ENCODE data around the gene PATJ. TPM values are rescaled to one million over a fixed set of nuclear protein-coding genes. Genes with fewer than 3 reads are reported as not detected.
A peak's percentile ranks its signal among the peaks of the same experiment; 100 is the strongest.

PATJ gene
- total RNA-seq, 1 experiment from 2014 or later = 28.7 TPM

- H4K20me1 ChIP-seq (ENCODE audit: low read length) = no peaks in the 10 kb centered on the region
- H3K27ac ChIP-seq (ENCODE audit: low read length) = peak overlapping the region; percentile 64
- BruUV-seq (replicated peaks) = no TSS peak
- DNase-seq = peak; percentile 21
- ChIA-PET CTCF (no interaction called here), POLR2A (ENCODE audit: unreplicated experiment) (no interaction called here)
- H3K9me3 ChIP-seq (ENCODE audit: low read length) = no peaks in the 10 kb centered on the region
- no peak overlapping the region for H3K9ac ChIP-seq (ENCODE audit: low read length)
- H3K36me3 ChIP-seq (ENCODE audit: low read depth, low read length) = 0 out of 2 replicates have a peak, but pooled peaks cover 2% of the 10 kb centered on the region
- H3F3A ChIP-seq (ENCODE audit: low read length, unreplicated experiment) = no peaks in the 10 kb centered on the region
- TF ChIP-seq EZH2 (IDR thresholded peaks at IDR 0.05; ENCODE audit: low read length, unreplicated experiment) (no peak), EZH2phosphoT487 (IDR thresholded peaks at IDR 0.05; ENCODE audit: borderline replicate concordance, low read length) (no peak), CTCF (conservative IDR thresholded peaks at IDR 0.05; ENCODE audit: low read depth, low read length) (no peak)
- H3K4me2 ChIP-seq (ENCODE audit: low read length) = peak overlapping the region; percentile 9
- no peak overlapping the region for H3K4me3 ChIP-seq (ENCODE audit: low read length)
- no peak overlapping the region for H2AFZ ChIP-seq (ENCODE audit: low read length)
- H3K4me1 ChIP-seq (ENCODE audit: insufficient read depth, low read length) = peaks cover 10% of the 10 kb centered on the region
- peak; percentile 20; the same call in 1 of the 2 replicates for ATAC-seq
- intact Hi-C loops (cut with micrococcal nuclease) = loop anchor here (1.0 kb wide), 1 partner anchor 29 kb away; the partner anchor contains the start of gene TM2D1
- H3K9me2 ChIP-seq (replicated peaks; ENCODE audit: low read length) = no peaks in the 10 kb centered on the region
- H3K27me3 ChIP-seq (ENCODE audit: low read length) = no peaks in the 10 kb centered on the region
- peaks cover 75% of the 10 kb centered on the region for H3K79me2 ChIP-seq (ENCODE audit: low read length)
Observed at GRCh38 chr1:61753998-61754508, 11.8 kb downstream of the PATJ start.

- no peak overlapping the region for H3K9ac ChIP-seq (ENCODE audit: low read length)
- POLR2A ChIA-PET (ENCODE audit: unreplicated experiment) = no interaction called here
- H3K79me2 ChIP-seq (ENCODE audit: low read length) = peaks cover 73% of the 10 kb centered on the region
- H3K4me3 ChIP-seq (ENCODE audit: low read length) = no peak overlapping the region
- peak; percentile 95 for ATAC-seq
- H3K36me3 ChIP-seq (ENCODE audit: low read depth, low read length) = 0 out of 2 replicates have a peak, but pooled peaks cover 2% of the 10 kb centered on the region
- no peaks in the 10 kb centered on the region for H4K20me1 ChIP-seq (ENCODE audit: low read length)
- H3K27ac ChIP-seq (ENCODE audit: low read length) = peak overlapping the region; percentile 64
- H3K27me3 ChIP-seq (ENCODE audit: low read length) = no peaks in the 10 kb centered on the region
- BruUV-seq (replicated peaks) = no TSS peak
- H3F3A ChIP-seq (ENCODE audit: low read length, unreplicated experiment) = no peaks in the 10 kb centered on the region
- peaks cover 10% of the 10 kb centered on the region for H3K4me1 ChIP-seq (ENCODE audit: insufficient read depth, low read length)
- peak; percentile 90 for DNase-seq
- H3K9me3 ChIP-seq (ENCODE audit: low read length) = no peaks in the 10 kb centered on the region
- no peaks in the 10 kb centered on the region for H3K9me2 ChIP-seq (replicated peaks; ENCODE audit: low read length)
- no peak for TF ChIP-seq CTCF (conservative IDR thresholded peaks at IDR 0.05; ENCODE audit: low read depth, low read length)
- TF ChIP-seq EZH2phosphoT487 (IDR thresholded peaks at IDR 0.05; ENCODE audit: borderline replicate concordance, low read length) = no peak
- no peak for TF ChIP-seq EZH2 (IDR thresholded peaks at IDR 0.05; ENCODE audit: low read length, unreplicated experiment)
- no peak overlapping the region for H2AFZ ChIP-seq (ENCODE audit: low read length)
- CTCF ChIA-PET = no interaction called here
- H3K4me2 ChIP-seq (ENCODE audit: low read length) = peak overlapping the region; percentile 9
- intact Hi-C loops (cut with micrococcal nuclease) = loop anchor here (1.0 kb wide), 1 partner anchor 29 kb away; the partner anchor contains the start of gene TM2D1
Observed at GRCh38 chr1:61754545-61754944, 12.3 kb downstream of the PATJ start.

- Histone ChIP-seq H3F3A (ENCODE audit: low read length, unreplicated experiment) (no peaks in the 10 kb centered on the region), H3K4me2 (ENCODE audit: low read length) (no peak overlapping the region), H3K4me1 (ENCODE audit: insufficient read depth, low read length) (peaks cover 10% of the 10 kb centered on the region), H3K27ac (ENCODE audit: low read length) (no peak overlapping the region), H3K79me2 (ENCODE audit: low read length) (peaks cover 68% of the 10 kb centered on the region), H3K4me3 (ENCODE audit: low read length) (no peak overlapping the region), H2AFZ (ENCODE audit: low read length) (no peak overlapping the region), H3K9ac (ENCODE audit: low read length) (no peak overlapping the region), H3K27me3 (ENCODE audit: low read length) (no peaks in the 10 kb centered on the region), H4K20me1 (ENCODE audit: low read length) (no peaks in the 10 kb centered on the region), H3K36me3 (ENCODE audit: low read depth, low read length) (0 out of 2 replicates have a peak, but pooled peaks cover 2% of the 10 kb centered on the region), H3K9me3 (ENCODE audit: low read length) (no peaks in the 10 kb centered on the region), H3K9me2 (replicated peaks; ENCODE audit: low read length) (no peaks in the 10 kb centered on the region)
- TF ChIP-seq CTCF (conservative IDR thresholded peaks at IDR 0.05; ENCODE audit: low read depth, low read length) = no peak
- TF ChIP-seq EZH2 (IDR thresholded peaks at IDR 0.05; ENCODE audit: low read length, unreplicated experiment) = no peak
- TF ChIP-seq EZH2phosphoT487 (IDR thresholded peaks at IDR 0.05; ENCODE audit: borderline replicate concordance, low read length) = no peak
- POLR2A ChIA-PET (ENCODE audit: unreplicated experiment) = no interaction called here
- no peak for DNase-seq
- no TSS peak for BruUV-seq (replicated peaks)
- CTCF ChIA-PET = no interaction called here
- intact Hi-C loops (cut with micrococcal nuclease) = no loop called here
- no peak for ATAC-seq
Observed at GRCh38 chr1:61756773-61757172, 14.5 kb downstream of the PATJ start.
